Fibroblast of skin of back (primary cell): ENCODE data around the gene CHTF8.

Experiments used
- DNase-seq: peaks from one replicate; pipeline ENCODE4 v3.0.0-alpha.2; 2013

Gene CHTF8

DNA sequence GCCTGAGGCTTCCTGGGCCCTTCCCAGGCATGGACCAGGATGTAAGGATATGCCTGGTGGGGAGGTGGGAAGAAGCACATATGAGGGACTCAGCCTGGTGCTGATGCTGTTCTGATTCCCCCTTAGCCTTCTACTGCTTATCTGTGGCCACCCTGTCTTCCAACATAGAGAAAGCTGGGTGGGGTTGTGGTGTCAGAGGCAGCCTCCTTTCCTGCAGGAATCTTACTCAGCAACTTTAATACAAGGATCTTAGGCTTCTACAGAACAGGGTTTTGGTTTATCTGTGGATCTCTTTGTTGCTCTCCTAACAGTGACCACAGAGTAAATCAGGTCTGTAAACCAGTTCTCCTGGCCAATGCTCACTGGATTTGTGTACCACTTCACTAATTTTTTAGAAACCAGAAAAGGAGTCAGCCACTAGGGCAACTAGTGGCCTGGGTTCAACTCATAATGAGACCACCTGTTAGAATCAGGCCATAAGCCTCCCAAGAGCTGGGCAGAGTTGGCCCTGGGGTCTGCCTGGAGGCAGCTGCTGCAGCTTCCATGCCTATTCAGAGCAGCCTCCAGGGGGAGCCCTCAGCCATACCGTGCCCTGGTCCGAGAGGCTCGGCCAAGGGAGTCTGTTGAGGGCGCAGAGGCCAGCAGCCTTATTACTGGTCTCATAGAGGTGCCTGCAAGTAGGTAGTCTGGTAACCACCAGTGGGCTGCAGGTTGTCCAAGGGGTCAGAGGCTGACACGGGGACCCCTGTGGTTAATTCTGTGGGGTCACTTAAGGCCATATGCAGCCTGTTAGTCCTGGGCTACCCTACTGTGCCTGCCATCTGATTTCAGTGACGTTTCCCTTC lies 19.9 kb downstream of the CHTF8 start:
- DNase-seq, result peak; percentile 32

DNA sequence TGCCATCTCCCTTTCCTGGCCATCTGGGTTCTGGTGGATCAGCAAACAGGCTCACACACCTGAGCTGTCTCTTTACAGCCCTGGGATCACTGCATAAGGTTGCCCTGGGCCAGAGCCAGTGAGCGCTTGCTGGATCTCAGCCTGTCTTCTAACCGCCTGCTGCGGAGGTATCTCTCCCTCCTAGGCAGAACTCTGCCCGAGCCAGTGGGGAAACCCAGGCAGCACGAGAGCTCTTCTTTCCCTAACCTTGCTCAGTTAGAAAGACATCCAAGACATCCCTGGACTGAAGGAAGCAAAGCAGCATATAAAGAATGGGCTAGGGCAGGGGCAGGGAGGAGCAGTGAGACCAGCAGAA lies 20.5 kb downstream of the CHTF8 start:
- no peak for DNase-seq

DNA sequence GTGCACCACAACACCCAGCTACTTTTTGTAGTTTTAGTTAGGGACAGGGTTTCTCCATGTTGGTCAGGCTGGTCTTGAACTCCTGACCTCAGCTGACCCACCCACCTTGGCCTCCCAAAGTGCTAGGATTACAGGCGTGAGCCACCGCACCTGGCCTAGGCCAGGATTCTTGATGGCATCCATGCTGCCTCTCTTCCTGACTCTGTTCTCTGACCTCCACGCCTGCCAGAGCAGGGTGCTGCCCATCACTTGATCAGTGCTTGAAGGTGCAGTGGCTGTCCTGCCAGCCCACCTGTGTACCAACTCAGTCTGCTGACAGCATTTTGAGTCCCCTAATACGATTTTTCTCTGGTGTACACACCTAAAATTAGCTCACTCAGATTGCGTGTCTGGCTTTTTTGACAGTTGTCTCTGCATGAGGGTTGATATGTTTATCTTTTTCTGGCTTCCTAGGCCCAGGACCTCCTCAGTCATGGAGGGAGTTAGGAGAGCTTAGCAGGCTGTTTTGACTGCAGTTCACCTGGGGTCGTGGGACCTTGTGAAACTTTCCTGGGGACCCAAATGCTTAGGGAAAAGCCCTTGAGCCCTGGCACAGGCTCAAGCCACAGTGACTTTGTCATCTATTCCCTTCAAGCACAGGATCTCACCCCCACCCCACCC lies 21.0 kb downstream of the CHTF8 start:
- no peak for DNase-seq

DNA sequence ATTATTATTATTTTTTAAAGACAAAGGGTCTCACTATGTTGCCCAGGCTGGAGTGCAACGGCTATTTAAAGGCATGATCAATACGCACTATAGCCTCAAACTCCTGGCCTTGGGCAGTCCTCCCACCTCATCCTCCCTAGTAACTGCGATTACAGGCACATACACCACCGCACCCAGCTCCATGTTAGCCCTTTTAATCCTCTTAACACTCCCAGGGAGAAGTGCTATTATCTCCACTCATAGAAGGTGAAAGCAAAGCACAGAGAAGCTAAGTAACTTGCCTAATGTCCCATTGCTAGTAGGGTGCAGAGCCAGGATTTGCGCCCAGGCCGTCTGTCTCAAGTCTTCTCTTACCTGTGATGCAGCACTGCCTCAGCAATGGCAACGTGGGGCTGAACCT lies 22.0 kb downstream of the CHTF8 start:
- no peak for DNase-seq

DNA sequence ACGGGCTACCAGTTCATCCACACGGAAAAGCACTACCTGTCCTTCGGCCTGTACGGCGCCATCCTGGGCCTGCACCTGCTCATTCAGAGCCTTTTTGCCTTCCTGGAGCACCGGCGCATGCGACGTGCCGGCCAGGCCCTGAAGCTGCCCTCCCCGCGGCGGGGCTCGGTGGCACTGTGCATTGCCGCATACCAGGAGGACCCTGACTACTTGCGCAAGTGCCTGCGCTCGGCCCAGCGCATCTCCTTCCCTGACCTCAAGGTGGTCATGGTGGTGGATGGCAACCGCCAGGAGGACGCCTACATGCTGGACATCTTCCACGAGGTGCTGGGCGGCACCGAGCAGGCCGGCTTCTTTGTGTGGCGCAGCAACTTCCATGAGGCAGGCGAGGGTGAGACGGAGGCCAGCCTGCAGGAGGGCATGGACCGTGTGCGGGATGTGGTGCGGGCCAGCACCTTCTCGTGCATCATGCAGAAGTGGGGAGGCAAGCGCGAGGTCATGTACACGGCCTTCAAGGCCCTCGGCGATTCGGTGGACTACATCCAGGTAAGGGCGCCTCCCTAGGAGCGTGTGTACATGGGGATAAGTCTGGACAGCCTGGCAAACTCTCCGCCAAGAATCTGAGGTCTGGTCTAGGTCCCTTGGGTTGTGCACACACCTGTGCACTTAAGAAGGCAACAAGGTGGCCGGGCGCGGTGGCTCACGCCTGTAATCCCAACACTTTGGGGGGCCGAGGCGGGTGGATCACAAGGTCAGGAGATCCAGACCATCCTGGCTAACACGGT lies 22.7 kb downstream of the CHTF8 start:
- no peak for DNase-seq

DNA sequence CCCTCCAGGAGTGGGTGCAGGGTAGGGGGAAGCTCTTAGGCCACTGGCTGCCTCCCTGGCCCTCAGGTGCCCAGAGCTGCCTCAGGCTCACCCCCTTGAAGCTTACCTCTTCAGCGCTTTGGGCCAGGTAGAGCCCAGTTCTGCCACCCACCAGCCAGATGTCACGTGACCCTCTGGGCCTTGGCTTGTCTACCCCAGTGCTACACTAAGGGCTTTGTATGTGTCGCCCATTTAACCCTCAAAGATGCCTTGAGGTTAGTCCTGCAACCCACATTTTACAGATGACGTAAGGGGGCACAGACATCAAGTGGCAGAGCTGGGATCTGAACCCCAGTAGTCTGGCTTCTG lies 23.5 kb downstream of the CHTF8 start:
- DNase-seq, result no peak

DNA sequence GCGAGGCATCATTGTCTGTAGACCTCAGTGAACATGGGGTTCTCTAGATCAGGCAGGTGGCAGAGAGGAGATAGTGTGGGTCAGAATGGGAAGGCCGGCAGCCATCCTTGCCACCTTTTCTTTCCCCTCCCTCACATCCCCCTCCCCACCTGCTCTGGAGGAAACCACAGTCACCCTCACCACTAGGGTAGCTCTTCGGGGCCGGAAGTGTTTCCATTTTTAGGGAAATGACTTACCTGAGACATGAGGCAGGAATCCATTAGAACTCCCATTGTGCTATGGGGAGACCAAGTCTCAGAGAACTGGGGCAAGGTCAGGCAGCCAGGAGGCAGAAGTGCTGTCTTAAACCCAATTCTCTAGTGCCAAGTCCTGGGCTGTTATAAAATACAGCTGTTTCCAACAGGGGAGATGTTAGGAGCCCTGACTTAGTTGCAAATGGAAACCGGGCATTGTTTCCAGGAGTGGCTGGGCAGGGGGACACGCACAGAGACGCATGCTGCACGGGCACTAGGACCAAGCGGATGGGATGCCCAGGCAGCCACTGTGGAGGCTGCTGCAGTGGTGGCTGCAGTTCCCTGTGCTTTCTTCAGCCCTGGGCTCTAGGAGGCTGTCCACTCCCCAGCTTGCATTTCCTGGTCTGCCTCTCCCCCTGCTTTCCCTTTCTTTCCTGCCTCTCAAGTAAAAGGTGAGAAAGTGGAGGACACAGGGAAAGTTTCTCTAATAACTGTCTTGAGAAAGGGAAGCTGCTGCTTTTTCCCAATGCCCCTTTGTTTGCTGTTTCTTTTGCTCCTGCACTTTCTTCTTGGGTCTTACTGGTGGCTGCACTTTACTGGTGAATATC lies 24.1 kb downstream of the CHTF8 start:
- DNase-seq, result no peak

DNA sequence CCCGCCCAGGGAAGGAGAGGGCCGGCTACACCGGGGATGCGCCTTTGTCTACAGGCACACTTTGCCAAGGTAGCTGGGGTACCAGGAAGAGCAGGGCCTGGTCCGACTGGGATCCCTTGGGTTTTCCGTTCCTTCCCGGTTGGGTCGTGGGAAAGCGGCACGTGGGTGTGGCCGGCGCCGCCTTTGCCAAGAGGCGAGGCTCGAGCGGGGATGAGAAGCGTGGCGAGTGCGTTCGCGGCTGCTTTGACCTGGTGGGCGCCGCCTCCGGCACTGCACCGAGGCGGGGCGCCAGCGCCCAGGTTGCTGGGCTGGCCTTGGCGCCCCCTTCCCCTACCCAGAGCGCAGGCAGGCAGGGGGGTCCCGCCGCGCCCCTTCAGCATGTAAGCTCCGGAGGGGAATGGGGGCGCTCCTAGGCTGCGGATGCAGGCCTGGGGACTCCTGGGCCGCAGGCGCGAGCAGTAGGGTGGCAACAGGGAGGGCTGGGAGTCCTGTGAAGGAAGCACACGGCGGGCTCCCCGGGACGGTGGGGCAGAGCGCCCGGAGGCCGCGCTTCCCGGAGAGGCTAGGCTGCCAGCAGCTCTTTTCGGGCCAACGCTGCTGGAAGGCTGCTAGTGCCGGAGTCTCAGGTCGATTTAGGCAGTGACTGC lies 24.9 kb downstream of the CHTF8 start:
- DNase-seq, result no peak

DNA sequence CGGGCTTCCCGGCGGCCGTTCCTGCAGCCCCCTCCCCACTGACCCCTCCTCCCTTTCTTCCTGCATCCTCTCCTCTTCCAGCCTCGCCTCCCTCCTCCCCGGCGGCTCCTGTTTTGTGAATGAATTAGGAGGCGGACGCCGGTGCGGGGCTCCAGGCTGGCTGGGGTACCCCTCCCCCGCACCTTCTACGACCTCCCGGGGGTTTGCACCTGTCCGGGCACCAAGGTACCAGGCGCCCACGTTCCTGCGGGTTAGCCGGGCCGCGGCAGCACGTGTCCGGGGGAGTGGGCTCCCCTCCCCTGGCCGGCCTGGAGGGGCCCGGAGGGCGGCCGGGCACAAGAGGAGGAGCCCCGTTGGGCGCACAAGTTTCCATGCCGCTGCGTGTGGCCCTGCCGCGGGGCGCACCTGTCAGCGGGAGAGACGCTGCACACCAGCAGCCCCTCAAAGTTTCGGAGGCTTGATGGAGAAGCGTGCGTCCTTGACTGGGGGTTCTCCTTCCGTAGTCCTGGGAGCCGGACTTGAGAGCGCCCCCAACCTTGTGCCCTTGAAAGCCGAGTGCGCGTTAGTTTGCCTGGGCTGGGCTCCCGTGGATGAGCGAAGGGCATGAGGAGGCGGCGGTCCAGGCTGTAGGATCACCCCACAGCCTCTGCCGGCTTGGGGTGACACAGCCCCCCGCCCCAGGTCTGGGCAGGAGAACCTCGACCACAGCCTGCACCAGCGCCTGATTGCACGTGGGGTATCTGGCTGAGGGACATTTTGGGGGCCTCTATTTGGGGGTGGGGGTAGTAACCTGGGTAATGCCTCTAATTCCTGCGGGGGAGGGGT lies 25.7 kb downstream of the CHTF8 start:
- no peak for DNase-seq

DNA sequence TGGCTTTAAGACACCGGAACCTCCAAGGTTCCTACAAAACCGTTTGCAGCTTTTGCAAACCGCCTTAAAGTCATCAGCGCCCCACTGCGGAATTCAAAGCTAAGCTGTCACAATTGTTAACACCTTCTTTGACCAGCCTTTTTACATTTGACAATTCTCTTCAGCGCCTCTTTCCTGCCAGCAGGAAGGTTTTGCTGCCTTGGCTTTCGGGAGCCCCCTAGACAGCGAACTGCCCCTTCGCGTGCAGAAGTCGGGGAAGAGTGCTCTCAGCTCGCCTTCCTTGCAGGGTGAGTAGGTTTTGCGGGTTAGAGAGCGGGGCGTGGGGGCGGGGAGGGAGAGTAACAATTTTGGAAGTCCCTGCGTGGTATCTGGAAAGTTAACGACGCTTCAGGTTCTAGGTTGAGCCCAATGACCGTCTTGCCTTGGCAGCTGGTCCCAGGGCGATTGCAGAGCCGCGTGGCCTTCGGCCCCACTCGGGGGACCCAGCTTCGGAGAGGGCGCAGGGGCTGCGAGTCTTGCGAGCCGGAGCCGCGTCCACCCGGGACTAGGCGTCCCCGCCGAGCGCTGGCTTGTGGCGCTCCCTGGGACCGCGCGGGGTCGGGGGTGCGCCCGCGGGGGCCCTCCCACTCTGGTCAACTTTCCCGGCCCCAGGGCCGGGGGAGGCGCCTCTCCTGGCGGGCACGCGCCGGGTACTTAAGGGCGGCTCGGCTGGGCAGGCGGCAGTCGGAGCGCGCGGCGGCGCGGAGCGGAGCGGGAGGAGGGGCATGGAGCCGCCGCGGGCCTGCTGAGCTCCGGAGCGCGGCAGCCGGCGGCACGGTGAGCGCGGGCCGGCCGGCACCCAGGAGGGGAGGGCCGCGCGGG lies 26.7 kb downstream of the CHTF8 start, which contains the start of gene HAS3:
TSS of gene HAS3 (plus strand) at position 153 of the 861 bp plus-strand sequence. CDS start 3,743 bp downstream, outside the sequence.
- DNase-seq, result peak; percentile 57

DNA sequence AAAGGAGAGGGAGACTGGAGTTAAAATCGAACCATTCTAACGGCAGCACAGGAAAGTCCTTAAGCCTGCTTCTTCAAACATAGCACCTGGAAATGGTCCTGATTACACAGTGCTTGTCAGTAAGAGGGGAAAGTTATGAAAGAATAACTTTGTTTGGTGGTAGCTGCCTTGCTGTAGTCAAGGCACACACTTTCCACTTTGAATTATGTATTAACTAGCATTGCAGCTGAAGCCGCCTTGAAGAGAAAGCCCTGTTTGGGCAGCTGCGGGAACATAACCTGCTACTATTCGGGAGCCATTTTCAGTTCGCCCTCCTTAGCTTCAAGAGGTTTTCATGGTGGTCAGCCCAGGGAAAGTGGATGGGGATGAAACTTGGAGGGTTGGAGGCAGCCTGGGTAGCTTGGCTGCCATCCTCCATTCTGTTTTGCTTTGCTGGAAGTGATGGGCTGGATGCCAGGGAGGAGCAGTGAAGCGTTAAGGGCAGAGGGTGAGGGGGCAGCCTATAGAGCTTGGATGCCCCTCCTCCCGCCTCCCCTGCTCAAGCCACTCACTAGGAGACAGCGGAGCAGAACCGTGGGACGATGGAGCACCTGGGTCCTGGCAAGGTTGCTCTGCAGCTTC lies 32.2 kb downstream of the CHTF8 start:
- no peak for DNase-seq

DNA sequence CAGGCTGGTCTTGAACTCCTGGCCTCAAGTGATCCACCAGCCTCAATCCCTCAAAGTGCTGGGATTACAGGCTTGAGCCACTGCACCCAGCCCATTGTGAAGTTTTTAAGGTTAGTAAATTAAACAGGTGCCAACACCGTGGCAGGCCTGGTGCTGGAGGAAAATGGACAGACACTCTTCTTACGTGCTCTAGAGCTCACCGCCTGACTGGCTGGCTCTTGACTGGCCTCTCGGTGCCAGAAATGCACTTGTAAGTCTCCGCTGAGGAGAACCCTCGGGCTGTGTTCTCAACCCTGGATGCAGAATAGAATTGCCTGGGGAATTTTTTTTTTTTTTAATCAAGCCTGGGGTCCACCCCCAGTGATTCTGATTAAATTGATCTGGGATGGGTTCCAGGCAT lies 37.2 kb downstream of the CHTF8 start:
- DNase-seq, result no peak

DNA sequence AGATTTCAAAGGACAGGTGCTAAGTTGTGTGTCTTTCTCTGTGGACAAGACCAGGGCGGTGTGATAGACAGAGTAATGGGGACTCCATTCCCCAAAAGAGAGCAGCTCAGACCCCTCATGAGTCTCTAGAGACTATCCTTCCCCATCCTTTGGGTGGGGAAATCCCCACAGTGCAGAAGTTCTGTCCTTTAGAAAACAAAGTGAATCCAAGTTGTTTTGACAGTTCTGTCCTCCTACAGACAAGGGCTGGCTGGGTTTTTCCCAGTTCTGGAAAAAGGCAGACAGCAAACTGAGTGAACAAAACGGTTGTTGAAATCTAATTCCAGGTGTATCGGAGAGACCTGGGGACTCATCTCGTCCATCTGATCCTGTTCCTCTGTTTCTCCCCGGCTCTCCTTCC lies 37.9 kb downstream of the CHTF8 start:
- no peak for DNase-seq

DNA sequence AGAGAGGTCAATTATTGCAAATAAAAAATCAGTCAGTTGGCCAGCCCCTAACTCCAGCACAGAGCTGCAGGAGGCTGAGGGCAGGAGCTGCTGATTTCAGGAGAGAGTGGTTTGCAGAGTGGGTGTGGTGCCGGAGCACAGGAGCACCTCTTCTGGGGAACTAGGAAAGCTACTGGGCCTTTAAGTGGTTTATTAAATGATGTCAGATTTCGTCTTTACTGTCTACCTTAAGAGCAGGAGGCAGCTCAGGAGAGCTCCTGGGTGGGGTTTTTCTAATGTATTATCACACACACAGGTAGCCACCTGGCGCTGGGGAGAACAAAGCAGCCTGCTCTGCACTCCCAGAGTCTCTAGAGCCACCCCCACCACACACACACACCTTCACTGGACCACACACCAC lies 38.4 kb downstream of the CHTF8 start:
- DNase-seq, result no peak

DNA sequence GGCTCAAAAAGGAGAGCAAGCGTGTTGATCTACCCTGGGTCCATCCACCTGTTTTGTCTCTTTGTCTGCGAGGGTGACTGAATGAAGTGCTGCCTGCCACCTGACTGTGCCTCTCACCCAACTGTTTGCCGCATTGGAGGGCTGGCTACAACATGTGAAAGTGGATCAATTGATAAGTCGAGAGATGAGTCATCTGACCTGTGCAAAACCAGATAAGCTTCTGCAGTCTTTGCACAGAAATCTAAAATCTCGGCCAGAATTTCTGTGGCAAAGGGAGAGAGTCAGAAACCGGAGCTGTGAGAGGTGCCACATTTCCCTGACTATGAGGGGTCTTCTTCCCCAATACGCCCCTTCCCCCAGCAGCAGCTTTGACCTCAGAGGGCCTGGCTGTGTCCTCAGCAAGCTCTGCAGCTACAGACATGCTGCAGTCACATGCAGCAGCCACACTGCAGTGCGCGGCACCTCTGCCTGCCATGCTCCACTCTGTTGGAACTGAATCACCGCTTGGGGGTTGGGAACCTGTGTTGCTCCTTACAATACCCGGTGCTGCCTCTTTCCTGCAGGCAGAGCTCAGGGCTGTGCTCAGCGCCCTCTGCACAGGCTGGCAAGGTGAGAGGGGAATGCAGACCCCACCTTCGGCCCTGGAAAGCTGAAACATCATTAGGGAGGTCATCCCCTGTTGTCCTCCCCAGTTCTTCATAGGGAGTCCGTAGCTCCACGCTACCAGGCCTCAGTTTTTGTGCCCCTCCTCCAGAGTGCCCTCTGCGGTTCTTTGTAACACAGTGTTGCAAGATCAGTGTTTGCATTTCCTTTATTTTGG lies 43.1 kb downstream of the CHTF8 start:
- no peak for DNase-seq

DNA sequence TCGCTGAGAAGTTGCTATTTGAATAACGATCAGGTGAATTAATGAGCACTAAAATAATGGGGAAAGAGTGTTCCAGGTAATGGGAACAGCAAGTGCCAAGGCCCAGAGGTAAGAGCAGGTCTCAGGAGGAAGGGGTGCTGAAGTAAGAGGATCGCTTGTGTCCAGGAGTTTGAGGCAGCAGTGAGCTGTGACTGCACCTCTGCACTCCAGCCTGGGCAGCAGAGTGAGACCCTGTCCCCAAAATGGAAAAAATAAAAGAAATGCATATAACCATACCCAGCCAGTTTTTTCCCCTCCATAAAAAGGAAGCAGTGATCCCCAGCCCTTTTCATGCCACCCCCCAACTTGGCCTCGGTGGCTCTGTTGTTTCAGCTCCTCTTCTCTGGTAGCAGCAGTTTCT lies 43.7 kb downstream of the CHTF8 start:
- no peak for DNase-seq

DNA sequence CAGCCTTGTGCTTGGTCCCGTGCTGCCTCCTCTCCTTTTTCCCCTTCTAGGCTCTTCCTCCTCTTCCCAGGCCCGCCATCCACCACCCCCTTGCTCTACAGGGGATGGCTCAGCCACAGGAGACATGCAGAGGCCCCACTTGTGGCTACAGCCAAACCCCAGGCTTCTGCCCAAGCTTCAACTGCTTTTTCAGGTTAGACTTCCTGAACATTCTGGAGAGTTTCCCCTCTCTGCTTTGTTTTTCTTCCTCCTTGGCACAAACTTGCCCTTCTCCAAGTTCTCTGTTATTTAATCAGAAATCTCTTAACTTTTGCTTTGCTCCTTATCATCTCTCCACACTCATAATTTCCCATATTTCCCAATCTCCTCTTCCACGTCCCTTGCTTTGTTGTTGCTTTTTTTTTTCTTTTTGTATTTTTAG lies 45.2 kb downstream of the CHTF8 start:
- DNase-seq, result no peak

DNA sequence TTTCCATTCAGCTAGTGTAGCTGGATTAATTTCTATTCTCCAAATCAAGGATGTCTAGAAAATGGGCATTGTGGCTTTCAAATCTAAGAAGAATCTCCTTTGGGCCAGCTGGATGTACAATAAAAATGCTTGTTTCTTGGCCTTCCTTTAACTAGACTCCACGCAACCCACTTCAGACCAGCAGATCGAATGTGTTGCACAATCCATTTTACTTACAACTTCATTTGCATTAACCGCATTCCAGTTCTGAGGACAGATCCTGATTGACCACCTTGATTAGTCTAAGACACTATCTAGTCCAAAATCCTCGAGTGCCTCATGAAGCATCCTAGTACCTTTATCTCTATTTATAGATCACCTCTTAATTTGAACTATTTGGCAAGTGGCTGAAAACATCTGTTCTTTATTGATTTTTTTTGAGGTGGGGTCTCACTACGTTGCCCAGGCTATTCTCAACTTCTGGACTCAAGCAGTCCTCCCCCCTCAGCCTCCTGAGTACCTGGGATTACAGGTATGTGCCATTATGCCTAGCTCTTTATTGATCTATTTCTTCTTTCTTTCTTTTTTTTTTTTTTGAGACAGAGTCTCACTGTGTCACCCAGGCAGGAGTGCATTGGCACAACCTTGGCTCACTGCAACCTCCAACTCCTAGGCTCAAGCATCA lies 47.2 kb downstream of the CHTF8 start:
- DNase-seq, result no peak
